ENCODE results near the gene ATXN3.

DNA sequence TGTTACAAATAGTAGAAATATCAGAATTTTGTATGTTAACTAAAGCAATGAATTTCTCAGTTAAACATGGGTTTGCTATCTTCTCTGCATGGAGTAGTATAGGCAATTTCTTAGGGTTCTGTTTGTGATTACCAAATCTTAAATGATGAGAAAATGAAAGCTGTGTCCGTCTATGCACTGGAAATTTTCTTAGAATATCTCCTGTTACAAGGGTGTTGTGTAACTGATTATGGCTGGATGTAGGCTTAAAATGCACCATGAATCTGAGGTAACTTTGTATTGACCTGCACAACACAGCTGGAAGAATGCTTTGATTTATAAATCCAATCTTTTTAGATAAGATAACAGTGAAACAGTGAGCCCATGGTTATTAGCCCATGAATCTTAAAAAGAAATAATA is 84.3 kb downstream of the ATXN3 start:
- no peak for TF ChIP-seq CEBPB (IDR thresholded peaks at IDR 0.05; ENCODE audit: low read depth)
- TF ChIP-seq CTCF (IDR thresholded peaks at IDR 0.05 in 2 of 3, conservative IDR thresholded peaks at IDR 0.05 in 1 of 3; ENCODE audit: borderline replicate concordance in 1 of 3, insufficient read depth in 1 of 3, low read depth in 2 of 3, low read length in 2 of 3): no peak
- TF ChIP-seq, protein P1, sequence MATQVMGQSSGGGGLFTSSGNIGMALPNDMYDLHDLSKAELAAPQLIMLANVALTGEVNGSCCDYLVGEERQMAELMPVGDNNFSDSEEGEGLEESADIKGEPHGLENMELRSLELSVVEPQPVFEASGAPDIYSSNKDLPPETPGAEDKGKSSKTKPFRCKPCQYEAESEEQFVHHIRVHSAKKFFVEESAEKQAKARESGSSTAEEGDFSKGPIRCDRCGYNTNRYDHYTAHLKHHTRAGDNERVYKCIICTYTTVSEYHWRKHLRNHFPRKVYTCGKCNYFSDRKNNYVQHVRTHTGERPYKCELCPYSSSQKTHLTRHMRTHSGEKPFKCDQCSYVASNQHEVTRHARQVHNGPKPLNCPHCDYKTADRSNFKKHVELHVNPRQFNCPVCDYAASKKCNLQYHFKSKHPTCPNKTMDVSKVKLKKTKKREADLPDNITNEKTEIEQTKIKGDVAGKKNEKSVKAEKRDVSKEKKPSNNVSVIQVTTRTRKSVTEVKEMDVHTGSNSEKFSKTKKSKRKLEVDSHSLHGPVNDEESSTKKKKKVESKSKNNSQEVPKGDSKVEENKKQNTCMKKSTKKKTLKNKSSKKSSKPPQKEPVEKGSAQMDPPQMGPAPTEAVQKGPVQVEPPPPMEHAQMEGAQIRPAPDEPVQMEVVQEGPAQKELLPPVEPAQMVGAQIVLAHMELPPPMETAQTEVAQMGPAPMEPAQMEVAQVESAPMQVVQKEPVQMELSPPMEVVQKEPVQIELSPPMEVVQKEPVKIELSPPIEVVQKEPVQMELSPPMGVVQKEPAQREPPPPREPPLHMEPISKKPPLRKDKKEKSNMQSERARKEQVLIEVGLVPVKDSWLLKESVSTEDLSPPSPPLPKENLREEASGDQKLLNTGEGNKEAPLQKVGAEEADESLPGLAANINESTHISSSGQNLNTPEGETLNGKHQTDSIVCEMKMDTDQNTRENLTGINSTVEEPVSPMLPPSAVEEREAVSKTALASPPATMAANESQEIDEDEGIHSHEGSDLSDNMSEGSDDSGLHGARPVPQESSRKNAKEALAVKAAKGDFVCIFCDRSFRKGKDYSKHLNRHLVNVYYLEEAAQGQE (IDR thresholded peaks at IDR 0.05; ENCODE audit: low read depth): no peak
